Stimulated activated CD4-positive, alpha-beta T cell treated with anti-CD3 and anti-CD28 coated beads, Interleukin-4, amount 100 ng/mL, for 4 hours (primary cell): Measurements from ENCODE around the gene TTC27.
"Not testable (repeated sequence)": the region's sequence is repeated elsewhere in the genome, so short reads cannot be mapped to it uniquely, and the experiment has no call there.

ENCODE experiments used
- DNase-seq, 2 experiments: peaks; one replicate each; pipeline ENCODE4 v3.0.0-alpha.2; 2020

The TTC27 gene

DNA sequence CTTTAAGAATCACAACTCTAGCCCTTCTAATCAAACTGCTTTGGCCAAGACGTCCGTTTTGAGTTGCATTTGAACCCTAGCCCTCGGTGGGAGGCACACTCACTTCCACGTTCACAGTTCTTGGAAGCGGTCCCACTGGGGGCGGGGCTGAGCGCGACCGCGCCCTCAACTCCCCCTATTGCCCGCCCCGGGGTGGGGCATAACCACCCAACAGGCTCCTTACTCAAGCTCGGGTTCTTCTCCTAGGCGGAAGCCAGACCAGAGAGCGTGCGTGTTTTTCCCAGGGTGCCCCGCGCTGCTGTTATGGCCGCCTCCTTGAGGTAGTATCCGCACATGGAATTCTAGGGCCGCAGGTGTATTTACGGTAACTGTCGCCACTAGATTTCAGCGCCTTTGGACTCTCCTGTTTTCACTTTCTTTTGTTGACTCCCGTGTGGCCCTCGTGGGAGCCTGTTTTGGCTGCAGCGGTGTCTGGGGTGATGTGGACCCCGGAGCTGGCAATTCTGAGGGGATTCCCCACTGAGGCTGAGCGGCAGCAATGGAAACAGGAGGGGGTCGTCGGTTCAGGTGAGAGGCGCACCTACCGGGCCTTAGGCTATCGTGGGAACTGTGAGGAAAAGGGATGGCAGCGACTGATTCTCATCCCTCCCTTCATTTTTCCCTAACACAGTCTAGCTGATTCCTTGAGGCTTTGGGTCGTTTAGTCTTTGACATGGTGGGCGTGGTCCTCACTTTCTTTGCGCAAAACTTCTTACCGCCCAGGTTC is at the start of gene TTC27:
Gene TTC27, plus strand, starts transcription at position 237 of the 766 bp plus-strand sequence. Its CDS starts 243 bp downstream, at position 480.
- DNase-seq = peak; percentile 92 to 95

DNA sequence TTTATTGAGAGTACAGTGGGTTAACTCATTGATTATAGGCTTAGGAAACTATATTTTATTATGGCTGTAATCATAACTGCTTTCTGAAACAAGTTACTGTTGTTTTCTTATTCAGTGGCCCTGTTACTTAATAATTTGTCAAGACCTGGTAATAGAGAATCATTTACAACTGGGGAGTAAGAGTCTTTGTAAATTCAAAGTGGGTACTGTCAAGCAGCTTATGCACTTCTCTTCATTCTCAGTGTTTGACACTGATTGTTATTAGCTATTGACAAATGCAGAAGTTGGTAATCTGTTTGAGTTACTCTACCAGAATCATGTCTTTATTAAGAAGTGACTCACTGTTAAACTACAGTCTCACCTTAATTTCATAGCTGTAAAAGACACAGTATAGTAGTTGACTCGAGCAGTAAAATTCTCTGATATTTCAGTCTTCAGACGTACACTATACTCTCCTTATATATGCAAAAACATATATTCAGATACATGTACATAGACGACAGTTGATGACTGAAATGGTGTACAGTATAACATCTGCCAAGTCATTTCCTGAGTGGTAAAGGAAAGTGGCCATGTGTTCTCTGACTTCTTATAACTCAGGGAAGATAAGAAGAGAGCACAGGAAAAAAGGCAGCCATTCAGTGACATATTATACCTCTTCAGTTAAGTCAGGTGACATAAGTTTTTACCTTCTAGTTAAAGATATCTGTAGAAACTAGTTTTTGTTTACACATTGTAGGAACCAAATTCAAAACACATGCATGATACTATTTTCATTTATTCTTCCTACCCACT is 36.0 kb upstream of the TTC27 start:
- DNase-seq = no peak

- no peak for DNase-seq
Observed at GRCh38 chr2:32594573-32594972, 33.3 kb upstream of the TTC27 start.

- no peak for DNase-seq
Observed at GRCh38 chr2:32611366-32611765, 16.5 kb upstream of the TTC27 start.

DNA sequence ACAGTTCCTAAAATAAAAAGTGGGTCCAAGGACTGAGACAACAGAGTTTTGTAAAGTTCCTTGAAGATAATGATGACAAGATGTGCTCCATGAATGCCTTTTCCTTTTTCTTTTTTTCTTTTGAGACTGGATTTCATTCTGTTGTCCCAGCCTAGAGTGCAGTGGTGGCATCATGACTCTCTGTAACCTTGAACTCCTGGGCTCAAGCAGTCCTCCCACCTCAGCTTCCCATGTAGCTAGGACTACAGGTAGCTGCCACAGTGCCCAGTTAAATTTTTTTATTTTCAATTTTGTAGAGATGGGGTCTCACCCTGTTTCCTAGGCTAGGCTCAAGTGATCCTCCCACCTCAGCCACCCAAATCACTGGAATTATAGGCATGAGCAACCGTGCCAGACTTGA is 16.1 kb upstream of the TTC27 start:
- DNase-seq = no peak

DNA sequence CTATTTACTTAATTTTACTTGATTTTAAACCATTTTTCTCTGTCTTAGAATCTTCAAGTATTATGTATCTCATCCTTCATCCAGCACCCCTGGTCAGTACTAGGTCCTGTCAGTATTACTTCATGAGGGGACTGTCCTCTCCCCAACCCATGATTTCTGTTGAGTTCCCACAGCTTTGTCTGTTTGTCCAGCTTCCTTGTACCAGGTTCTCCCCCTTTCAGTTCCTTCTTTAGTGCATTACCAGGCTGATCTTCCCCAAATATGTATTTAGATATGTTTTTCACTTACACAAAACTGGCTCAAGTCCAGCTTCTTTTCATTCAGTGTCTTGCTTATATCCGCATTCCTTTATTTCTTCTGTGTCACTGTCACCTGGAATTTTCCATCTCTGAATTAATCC is 13.8 kb upstream of the TTC27 start:
- DNase-seq = no peak

DNA sequence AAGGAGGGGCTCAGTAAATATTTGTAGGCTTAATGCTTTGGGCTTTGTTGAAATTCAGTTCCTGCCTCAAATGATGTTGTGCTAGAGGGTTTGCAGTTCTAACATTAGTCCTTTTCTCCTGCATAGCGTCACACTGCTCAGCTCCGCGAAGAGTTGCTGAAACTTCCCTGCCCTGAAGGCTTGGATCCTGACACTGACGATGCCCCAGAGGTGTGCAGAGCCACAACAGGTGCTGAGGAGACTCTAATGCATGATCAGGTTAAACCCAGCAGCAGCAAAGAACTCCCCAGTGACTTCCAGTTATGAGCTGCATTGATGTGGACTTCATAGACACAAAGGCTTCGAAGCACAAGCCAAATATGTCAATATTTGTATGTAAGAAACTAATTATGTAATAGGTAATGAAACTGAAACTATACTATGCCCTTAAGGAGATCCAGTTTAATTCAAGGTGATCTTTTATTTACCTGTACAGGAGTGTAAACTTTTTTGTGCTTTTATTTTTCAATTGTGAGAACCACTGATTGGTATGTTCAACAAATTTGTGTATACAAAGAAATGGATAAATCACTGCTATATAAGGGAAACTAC is 10.2 kb upstream of the TTC27 start:
- no peak for DNase-seq

DNA sequence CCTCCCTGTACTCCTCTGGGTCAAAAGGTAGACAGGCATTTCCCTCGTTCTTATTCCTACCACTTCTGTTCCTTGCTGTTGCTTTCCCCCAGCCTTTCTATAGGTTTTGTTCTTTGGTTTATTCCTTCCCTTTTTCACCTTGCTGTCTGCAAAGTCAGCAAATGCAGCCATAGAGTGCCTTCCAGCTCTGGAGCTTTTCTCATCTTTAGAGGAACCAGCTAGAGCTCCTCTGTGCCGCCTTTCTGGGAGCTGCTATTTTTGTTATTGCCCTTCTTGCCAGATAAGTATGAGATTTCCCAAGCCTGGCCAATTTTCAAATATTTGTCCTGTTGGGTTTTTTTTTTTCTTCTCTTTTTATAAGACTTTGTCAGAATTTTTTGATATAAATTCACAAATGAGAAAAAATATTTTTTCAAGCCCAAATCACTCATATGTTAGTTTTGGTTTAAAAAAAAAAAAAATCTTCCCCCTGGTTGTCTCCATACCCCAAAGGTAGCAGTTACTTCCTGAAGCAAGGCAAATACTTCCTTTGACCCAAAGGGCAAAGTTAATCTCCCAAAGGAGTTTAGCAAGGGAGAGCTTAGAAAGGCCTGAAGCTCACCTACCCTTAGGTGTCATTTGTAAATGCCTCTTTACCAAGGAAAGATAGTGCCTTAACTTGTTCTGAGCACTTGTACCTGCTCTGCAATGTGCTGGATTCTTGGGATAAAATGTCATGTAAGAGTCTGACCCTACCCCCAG is 5.1 kb upstream of the TTC27 start:
- no peak for DNase-seq

- DNase-seq = no peak
Observed at GRCh38 chr2:32623311-32623706, 4.5 kb upstream of the TTC27 start.

DNA sequence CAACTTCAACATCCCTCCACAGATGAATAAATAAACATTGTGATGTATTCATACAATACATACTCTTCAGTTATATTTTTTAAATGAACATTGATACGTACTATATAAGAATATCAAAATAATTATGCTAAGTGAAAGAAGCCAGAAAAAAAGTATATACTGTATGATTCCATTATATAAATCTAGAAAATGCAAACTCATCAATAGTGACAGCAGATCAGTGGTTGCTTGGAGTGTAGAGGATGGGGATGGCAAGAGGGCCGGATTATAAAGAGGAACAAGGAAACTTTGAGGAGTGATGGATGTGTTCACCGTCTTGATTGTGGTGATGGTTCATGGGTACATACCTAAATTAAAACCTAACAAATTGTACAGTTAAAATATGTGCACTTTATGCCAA is 3.0 kb upstream of the TTC27 start:
- DNase-seq = no peak

DNA sequence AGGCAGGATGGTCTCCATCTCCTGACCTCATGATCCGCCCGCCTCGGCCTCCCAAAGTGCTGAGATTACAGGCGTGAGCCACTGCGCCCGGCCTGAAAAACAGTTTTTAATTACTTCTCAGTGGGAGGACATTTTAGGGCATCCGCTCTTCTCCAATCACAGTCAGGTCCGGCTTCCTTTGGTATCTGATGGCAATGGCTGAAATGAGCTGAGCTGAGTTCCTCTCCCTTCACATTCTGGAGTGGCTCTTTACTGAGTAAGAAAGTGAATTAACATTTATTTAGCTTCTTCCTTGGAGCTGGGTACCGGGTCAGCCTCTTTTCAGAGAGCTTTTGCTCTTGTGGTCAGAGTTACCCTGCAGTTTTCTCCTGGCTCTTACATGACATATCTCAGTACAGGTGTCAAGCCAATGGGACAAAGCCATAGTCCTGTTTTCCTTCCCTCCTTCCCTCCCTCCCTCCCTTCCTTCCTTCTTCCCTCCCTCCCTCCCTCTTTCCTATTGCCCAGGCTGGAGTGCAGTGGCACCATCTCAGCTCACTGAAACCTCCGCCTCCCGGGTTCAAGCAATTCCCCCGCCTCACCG is 1.1 kb upstream of the TTC27 start:
- DNase-seq = no peak

DNA sequence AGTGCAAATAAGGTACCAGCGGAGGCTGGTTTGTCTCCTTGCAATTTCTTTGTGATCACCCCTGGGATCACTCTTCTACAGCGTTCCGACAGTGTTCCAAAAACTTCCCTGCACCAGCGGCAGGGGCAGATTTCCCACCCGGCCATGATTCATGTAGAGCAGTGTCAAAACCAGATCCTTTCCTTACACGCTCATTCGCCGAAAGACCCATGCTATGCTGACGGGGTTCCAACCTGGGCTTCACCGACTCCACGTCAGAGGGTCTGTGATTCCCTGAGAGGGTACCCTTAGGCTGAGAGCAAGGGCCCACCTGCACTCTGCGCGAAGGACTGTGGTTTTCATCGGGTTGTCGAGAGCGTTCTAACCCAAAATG is 423 bp upstream of the TTC27 start:
- DNase-seq = peak; percentile 15 to 19

DNA sequence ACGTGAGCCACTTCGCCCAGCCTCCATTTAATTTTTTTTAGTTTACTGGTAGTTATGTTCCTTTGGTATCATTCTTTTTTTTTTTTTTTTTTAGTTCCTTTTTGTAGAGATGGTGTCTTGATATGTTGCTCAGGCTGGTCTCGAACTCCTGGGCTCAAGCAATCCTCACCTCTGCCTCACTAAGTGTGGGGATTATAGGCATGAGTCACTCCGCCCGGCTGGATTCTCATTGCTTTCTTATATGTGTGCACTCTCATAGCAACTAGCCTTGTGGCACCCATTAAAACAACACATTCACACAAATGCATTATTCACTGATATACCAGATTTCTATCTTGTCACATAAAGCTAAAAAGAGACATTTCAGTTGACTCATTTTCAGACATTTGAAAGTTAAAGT is 4.2 kb downstream of the TTC27 start:
- DNase-seq = no peak

GRCh38 chr2:32633040-32633439 is 5.2 kb downstream of the TTC27 start:
- DNase-seq = no peak

GRCh38 chr2:32638548-32638947 is 10.7 kb downstream of the TTC27 start:
- not testable (repeated sequence) for DNase-seq

DNA sequence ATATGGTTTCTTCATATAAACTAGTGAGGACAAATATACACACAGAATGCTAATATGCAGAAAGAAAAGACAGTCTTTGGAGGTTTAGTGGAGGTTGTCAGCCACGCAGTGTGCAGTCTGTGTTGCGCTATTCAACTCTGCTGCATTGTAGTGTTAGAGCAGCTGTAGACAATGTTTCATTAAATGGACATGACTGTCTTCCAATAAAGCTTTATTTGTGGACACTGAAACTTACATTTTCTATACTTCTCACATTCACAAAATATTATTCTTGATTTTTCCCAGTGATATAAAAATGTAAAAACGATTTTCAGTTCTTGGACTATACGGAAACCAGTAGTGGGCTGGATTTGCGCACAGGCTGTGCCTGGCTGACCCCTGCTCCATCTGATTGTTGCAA is 13.3 kb downstream of the TTC27 start:
- no peak for DNase-seq

- DNase-seq = no peak
Observed at GRCh38 chr2:32647180-32647651, 19.4 kb downstream of the TTC27 start.

DNA sequence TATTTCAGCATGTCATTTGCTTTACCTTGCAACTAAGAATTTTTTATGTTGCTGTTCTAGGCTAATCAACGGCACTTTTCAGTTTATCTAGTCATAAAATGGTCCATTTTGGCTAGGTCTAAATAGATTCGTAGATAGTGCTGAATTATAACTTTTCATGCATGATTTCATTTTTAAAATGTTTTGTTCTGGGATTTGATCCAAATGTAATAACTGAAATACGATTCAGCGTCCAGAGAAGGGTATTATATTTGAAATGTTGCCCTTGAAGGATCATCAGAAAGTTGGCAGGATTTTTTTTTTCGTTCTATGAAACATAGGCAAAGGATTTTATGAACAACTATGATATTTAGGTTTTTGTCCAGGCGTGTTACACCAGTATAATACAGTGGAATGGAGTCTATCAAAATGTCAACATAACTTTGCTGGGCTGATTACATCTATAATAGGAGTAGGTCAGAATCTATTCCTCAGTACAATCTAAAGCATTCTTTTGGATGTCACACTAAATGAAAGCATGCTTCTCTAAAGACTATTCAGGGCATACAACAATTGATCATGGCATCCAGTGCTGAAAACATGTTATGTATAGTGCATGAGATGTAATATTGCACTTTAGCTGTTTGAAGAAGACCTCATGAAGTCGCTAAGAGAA is 24.8 kb downstream of the TTC27 start:
- no peak for DNase-seq

DNA sequence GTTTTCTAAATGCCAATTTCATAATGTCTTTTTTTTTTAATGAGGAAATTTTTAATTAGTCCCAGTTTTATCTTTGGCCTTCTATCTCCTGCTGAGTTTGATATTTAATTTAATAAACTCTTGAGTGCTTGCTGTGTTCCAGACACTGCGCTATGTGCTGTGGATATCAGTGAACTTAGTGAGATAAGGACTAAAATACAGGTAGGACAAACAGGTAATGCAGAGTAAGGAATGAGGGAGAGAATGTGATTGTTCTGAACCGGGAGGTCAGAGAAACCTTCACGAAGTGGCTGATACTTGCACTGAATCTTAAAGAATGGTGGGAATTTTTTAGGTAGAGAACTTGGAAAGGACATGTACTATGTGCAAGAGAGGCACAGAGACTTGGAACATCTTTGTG is 28.2 kb downstream of the TTC27 start:
- no peak for DNase-seq

- DNase-seq = no peak
Observed at GRCh38 chr2:32663864-32664263, 36.0 kb downstream of the TTC27 start.

GRCh38 chr2:32666704-32667103 is 38.9 kb downstream of the TTC27 start:
- no peak for DNase-seq

- DNase-seq = no peak
Observed at GRCh38 chr2:32668254-32668653, 40.4 kb downstream of the TTC27 start.
